ENCODE data around the gene ZFHX3. TPM values are rescaled to one million over a fixed set of nuclear protein-coding genes. Genes with fewer than 3 reads are reported as not detected.

Gene ZFHX3
- total and polyA plus RNA-seq, 9 of the 15 experiments (the other 6 are each of a cell fraction or from before 2014, with no cell fraction given), result 0.01 to 0.23 (median 0.06) TPM; not detected in 4

DNA sequence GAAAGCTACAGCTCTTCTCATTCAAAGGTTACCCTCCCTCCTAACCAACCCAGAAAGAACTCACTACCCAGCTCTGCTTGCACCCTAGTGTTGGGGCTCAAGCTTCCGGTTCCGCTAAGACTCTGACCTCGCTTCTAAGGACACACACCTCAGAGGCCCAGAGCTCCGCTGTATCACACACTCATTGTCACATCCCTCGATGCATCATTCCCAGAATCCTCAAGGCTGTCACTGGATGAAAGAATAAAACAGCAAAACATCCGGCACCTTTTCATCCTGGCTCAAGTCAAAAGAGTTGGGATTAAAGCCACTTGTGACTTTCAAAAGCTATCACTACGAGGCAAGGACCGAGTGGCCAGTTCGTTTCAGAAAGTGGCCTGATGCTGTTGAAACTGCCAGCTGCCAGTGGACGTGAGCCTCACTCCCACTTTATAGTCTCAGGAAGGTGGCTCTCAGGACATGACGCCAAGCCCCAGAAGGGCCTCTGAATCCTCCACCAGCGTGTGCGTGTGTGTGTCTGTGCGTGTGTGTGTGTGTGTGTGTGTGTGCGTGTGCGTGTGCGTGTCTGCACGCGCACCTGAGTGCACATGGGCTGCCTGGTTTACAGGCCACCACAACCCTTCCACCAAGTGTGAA lies 29.0 kb downstream of the ZFHX3 start:
- Histone ChIP-seq H3K4me1 (replicated peaks in 1 of 2; ENCODE audit: control insufficient read depth in 2 of 2, insufficient read depth in 2 of 2, low read length in 2 of 2) (no peaks in the 10 kb centered on the region), H3K4me2 (ENCODE audit: insufficient read depth, low read length) (no peak overlapping the region), H2AFZ (ENCODE audit: low read depth, low read length) (no peak overlapping the region), H3K4me3 (no peak overlapping the region), H3K79me2 (ENCODE audit: control insufficient read depth, insufficient read depth, low read length) (no peaks in the 10 kb centered on the region), H4K20me1 (replicated peaks; ENCODE audit: control insufficient read depth, insufficient read depth, low read length) (0 out of 2 replicates have a peak, but pooled peaks cover 4% of the 10 kb centered on the region), H3K9me3 (replicated peaks; ENCODE audit: control insufficient read depth, insufficient read depth, low read depth, low read length) (no peaks in the 10 kb centered on the region), H3K9me1 (ENCODE audit: control insufficient read depth, insufficient read depth, low read length) (no peaks in the 10 kb centered on the region), H3K9ac (ENCODE audit: insufficient read depth in 1 of 2, low read depth in 2 of 2, low read length in 2 of 2) (no peak overlapping the region), H3K36me3 (ENCODE audit: control insufficient read depth, insufficient read depth, low read length) (no peaks in the 10 kb centered on the region), H3K27me3 (ENCODE audit: control insufficient read depth in 2 of 2, insufficient read depth in 2 of 2, low read length in 2 of 2) (peaks cover 4 to 38% of the 10 kb centered on the region in 2 experiments; a peak in 3 of 5 replicates), H3K27ac (ENCODE audit: extremely low read depth, low read depth, low read length) (no peak overlapping the region)
- in situ Hi-C loops (cut with MboI) (no loop called here), intact Hi-C loops (cut with micrococcal nuclease) (no loop called here)
- FAIRE-seq, result no peak
- WGBS (ENCODE audit: insufficient coverage, low coverage, missing lambda C conversion rate), result 9% methylated on average over 19 of the region's 19 CpGs
- no TSS peak for BruUV-seq (replicated peaks)
- no peak for ATAC-seq
- ChIA-PET POLR2A (no interaction called here), CTCF (ENCODE audit: low intra/inter-chr PET ratio) (interaction anchor here (0.6 kb wide), 1 partner anchor 154 kb away, joined by 3 read pairs; no protein-coding TSS in a partner anchor)
- DNase-seq (ENCODE audit: extremely low read depth in 1 of 4, low spot score in 3 of 4), result no peak
- TF ChIP-seq ELF2 (CRISPR knock-in tag; IDR thresholded peaks at IDR 0.05) (no peak), TCF3 (CRISPR knock-in tag; IDR thresholded peaks at IDR 0.05) (no peak), MCM2 (IDR thresholded peaks at IDR 0.05; ENCODE audit: low read depth) (no peak), KLF13 (tag; IDR thresholded peaks at IDR 0.05; ENCODE audit: borderline replicate concordance, low read depth) (no peak), CHD1 (IDR thresholded peaks at IDR 0.05; ENCODE audit: low read length) (no peak), CREM (IDR thresholded peaks at IDR 0.05; ENCODE audit: low read depth) (no peak)
- TF ChIP-seq, protein P1, sequence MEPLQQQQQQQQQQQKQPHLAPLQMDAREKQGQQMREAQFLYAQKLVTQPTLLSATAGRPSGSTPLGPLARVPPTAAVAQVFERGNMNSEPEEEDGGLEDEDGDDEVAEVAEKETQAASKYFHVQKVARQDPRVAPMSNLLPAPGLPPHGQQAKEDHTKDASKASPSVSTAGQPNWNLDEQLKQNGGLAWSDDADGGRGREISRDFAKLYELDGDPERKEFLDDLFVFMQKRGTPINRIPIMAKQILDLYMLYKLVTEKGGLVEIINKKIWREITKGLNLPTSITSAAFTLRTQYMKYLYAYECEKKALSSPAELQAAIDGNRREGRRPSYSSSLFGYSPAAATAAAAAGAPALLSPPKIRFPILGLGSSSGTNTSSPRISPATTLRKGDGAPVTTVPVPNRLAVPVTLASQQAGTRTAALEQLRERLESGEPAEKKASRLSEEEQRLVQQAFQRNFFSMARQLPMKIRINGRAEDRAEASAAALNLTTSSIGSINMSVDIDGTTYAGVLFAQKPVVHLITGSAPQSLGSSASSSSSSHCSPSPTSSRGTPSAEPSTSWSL (CRISPR knock-in tag; IDR thresholded peaks at IDR 0.05; ENCODE audit: borderline replicate concordance), result no peak
- TF ChIP-seq, protein P2, sequence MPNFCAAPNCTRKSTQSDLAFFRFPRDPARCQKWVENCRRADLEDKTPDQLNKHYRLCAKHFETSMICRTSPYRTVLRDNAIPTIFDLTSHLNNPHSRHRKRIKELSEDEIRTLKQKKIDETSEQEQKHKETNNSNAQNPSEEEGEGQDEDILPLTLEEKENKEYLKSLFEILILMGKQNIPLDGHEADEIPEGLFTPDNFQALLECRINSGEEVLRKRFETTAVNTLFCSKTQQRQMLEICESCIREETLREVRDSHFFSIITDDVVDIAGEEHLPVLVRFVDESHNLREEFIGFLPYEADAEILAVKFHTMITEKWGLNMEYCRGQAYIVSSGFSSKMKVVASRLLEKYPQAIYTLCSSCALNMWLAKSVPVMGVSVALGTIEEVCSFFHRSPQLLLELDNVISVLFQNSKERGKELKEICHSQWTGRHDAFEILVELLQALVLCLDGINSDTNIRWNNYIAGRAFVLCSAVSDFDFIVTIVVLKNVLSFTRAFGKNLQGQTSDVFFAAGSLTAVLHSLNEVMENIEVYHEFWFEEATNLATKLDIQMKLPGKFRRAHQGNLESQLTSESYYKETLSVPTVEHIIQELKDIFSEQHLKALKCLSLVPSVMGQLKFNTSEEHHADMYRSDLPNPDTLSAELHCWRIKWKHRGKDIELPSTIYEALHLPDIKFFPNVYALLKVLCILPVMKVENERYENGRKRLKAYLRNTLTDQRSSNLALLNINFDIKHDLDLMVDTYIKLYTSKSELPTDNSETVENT (CRISPR knock-in tag; IDR thresholded peaks at IDR 0.05), result no peak

Data from K562 (cell line).